AG09319 (cell line): Measurements from ENCODE around the gene MIOS.

Experiments
- DNase-seq: peaks from one replicate; pipeline ENCODE4 v3.0.0-alpha.2; 2010; ENCODE audit warnings: low read depth; ENCODE audit errors: extremely low read depth
- CTCF ChIP-seq: IDR thresholded peaks from 2 replicates; pipeline ENCODE4 v1.5.1; 2011; ENCODE audit warnings: low read depth, mild to moderate bottlenecking, inconsistent platforms, low read length, moderate library complexity

Gene MIOS

GRCh38 chr7:7582596-7582995 lies 15.9 kb downstream of the MIOS start:
- TF ChIP-seq CTCF: no peak
- DNase-seq: no peak

- no peak for TF ChIP-seq CTCF
- no peak for DNase-seq
Observed at GRCh38 chr7:7583731-7584130, 17.0 kb downstream of the MIOS start.

- no peak for TF ChIP-seq CTCF
- no peak for DNase-seq
Observed at GRCh38 chr7:7584653-7585052, 18.0 kb downstream of the MIOS start.

- DNase-seq: no peak
- TF ChIP-seq CTCF: no peak
Observed at GRCh38 chr7:7585241-7585928, 18.7 kb downstream of the MIOS start.

- DNase-seq: no peak
- peak; percentile 17 for TF ChIP-seq CTCF
Observed at GRCh38 chr7:7595451-7595850, 28.8 kb downstream of the MIOS start.

- no peak for TF ChIP-seq CTCF
- no peak for DNase-seq
Observed at GRCh38 chr7:7596176-7596575, 29.5 kb downstream of the MIOS start.

- DNase-seq: no peak
- TF ChIP-seq CTCF: no peak
Observed at GRCh38 chr7:7607010-7607409, 40.3 kb downstream of the MIOS start.
